Mucosa of rectum (tissue), 2 donors: Measurements from ENCODE around the gene C12orf57.

ENCODE experiments used
- H3K27ac ChIP-seq, 2 donors: one replicate each; pipeline ENCODE4 v1.7.0; 2013; ENCODE audit warnings: inconsistent platforms in 2 of 2, low read depth in 2 of 2, low read length in 2 of 2
- H3K27me3 ChIP-seq, 2 donors: one replicate each; pipeline ENCODE4 v1.7.0; 2013; ENCODE audit warnings: low read length in 2 of 2; ENCODE audit not compliant: control insufficient read depth in 2 of 2, insufficient read depth in 2 of 2
- H3K36me3 ChIP-seq, 2 donors: one replicate each; pipeline ENCODE4 v1.7.0; 2013; ENCODE audit warnings: low read length in 2 of 2; ENCODE audit not compliant: control insufficient read depth in 2 of 2, insufficient read depth in 2 of 2
- H3K4me1 ChIP-seq, 2 donors: one replicate each; pipeline ENCODE4 v1.7.0; 2013; ENCODE audit warnings: low read length in 2 of 2, mild to moderate bottlenecking in 1 of 2; ENCODE audit not compliant: control insufficient read depth in 2 of 2, insufficient read depth in 2 of 2
- H3K4me3 ChIP-seq, 2 donors: one replicate each; pipeline ENCODE4 v1.7.0; 2013; ENCODE audit warnings: low read length in 2 of 2
- H3K9ac ChIP-seq, 2 donors: one replicate each; pipeline ENCODE4 v1.7.0; 2013; ENCODE audit warnings: low read length in 2 of 2, low read depth in 1 of 2, mild to moderate bottlenecking in 1 of 2
- H3K9me3 ChIP-seq, 2 donors: one replicate each; pipeline ENCODE4 v1.7.0; 2013; ENCODE audit warnings: low read length in 2 of 2; ENCODE audit not compliant: control insufficient read depth in 2 of 2
- donor health status: healthy.
- donor health status: Normal muscosa, but diverticular disease.

Gene C12orf57

DNA sequence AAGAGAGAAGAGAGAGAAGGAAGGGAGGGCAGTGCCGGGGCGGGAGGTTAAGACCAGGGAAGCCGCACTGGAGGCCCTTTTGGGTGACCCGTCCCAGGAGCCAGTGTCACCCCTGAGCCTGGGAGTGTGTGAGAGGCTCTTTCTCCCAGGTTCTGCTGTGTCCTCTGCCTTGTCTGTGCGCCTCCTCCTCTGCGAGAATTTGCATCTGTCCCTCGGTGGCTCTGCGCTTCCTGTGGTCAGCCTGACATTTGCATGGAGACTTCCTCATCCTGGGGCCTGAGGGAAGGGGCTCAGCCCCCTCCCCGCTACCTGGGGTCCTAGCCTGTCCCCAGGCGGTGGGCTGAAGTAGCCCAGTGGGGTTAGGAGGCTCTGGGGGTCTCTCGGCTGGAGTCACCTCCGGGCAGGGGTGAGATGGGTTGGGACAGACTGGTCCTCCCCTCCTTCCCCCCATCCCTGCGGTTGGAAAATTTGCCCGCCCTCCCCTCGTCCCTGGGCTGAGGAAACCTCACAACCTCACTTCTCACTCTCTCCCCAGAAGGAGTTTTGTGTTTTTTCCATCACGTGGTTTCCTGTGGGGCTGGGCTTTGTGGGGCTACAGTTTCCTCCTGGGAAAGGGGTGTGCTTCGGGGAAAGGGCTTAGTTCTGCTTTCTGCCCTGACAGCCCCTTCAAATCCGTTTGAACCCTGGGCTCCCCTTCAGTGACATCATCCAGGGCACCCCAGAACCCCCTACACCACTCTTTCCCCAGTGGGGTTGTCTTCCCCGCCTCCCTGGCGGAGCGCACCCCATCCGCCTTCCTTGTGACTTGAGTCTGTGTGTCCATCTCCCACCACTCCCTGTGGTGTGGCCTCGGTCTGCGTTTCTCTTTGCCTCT lies 9.9 kb downstream of the C12orf57 start:
- Histone ChIP-seq H3K9me3 (no peaks in the 10 kb centered on the region), H3K27me3 (no peaks in the 10 kb centered on the region), H3K4me1 (peaks cover 29 to 53% of the 10 kb centered on the region in 2 donors), H3K9ac (peak overlapping the region; percentile 67 to 72), H3K36me3 (peaks cover 7 to 36% of the 10 kb centered on the region in 2 donors), H3K4me3 (peak overlapping the region; percentile 62 to 76), H3K27ac (peak overlapping the region; percentile 79 to 91)

GRCh38 chr12:6954316-6955107 lies 10.7 kb downstream of the C12orf57 start:
- Histone ChIP-seq H3K4me1 (peaks cover 26 to 49% of the 10 kb centered on the region in 2 donors), H3K36me3 (peaks cover 7 to 36% of the 10 kb centered on the region in 2 donors), H3K27me3 (no peaks in the 10 kb centered on the region), H3K27ac (peak overlapping the region; percentile 43 to 72), H3K9me3 (no peaks in the 10 kb centered on the region), H3K9ac (peak overlapping the region in 1 of 2 donors; percentile 17), H3K4me3 (peak overlapping the region in 1 of 2 donors; percentile 76)

DNA sequence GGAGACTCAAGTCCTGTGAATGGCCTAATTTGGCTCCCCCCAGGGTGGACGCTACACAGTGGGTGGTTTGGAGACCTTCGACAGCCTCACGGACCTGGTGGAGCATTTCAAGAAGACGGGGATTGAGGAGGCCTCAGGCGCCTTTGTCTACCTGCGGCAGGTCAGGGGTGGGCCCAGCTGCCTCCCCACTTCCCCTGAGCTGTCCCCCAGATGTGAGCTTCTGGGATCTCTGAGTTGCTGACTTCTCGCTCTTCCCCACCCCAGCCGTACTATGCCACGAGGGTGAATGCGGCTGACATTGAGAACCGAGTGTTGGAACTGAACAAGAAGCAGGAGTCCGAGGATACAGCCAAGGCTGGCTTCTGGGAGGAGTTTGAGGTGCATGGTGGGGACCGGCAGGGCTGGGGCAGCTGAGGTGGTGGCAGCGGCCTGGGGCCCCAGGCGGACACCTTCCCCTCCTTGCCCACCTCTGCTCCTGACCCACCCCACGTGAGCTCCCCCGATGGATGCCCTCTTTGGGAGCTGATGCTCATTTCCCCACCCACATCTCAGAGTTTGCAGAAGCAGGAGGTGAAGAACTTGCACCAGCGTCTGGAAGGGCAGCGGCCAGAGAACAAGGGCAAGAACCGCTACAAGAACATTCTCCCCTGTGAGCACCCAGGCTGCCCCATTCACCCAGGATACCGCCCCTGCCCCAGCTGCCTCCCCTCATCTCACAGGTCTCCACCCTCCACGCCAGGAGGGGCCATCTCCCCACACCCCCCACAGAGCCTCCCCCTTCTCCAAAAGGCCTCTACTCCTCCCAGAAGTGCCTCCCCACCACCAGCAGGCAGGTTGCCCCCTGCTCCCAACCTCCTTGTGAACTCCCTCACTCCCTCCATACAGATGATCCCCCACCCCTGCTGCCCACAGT lies 11.5 kb downstream of the C12orf57 start:
- H3K27ac ChIP-seq, result peak overlapping the region in 1 of 2 donors; percentile 72
- no peak overlapping the region for H3K9ac ChIP-seq
- H3K4me3 ChIP-seq, result peak overlapping the region in 1 of 2 donors; percentile 76
- H3K27me3 ChIP-seq, result no peaks in the 10 kb centered on the region
- peaks cover 31 to 53% of the 10 kb centered on the region in 2 donors for H3K4me1 ChIP-seq
- no peaks in the 10 kb centered on the region for H3K9me3 ChIP-seq
- peaks cover 7 to 36% of the 10 kb centered on the region in 2 donors for H3K36me3 ChIP-seq

- Histone ChIP-seq H3K4me1 (peaks cover 34 to 55% of the 10 kb centered on the region in 2 donors), H3K27ac (peak overlapping the region in 1 of 2 donors; percentile 48), H3K36me3 (peaks cover 7 to 36% of the 10 kb centered on the region in 2 donors), H3K9me3 (no peaks in the 10 kb centered on the region), H3K27me3 (no peaks in the 10 kb centered on the region), H3K4me3 (no peak overlapping the region), H3K9ac (no peak overlapping the region)
Observed at GRCh38 chr12:6956021-6956727, 12.4 kb downstream of the C12orf57 start.

GRCh38 chr12:6957151-6957701 lies 13.4 kb downstream of the C12orf57 start:
- H3K4me1 ChIP-seq, result peaks cover 45 to 66% of the 10 kb centered on the region in 2 donors
- no peaks in the 10 kb centered on the region for H3K9me3 ChIP-seq
- no peak overlapping the region for H3K9ac ChIP-seq
- H3K27ac ChIP-seq, result peak overlapping the region in 1 of 2 donors; percentile 48
- H3K36me3 ChIP-seq, result peaks cover 7 to 34% of the 10 kb centered on the region in 2 donors
- H3K27me3 ChIP-seq, result no peaks in the 10 kb centered on the region
- no peak overlapping the region for H3K4me3 ChIP-seq

- H3K27me3 ChIP-seq, result no peaks in the 10 kb centered on the region
- H3K9ac ChIP-seq, result peak overlapping the region in 1 of 2 donors; percentile 41
- no peaks in the 10 kb centered on the region for H3K9me3 ChIP-seq
- no peak overlapping the region for H3K4me3 ChIP-seq
- peaks cover 7 to 28% of the 10 kb centered on the region in 2 donors for H3K36me3 ChIP-seq
- peak overlapping the region; percentile 70 to 98 for H3K27ac ChIP-seq
- peaks cover 48 to 72% of the 10 kb centered on the region in 2 donors for H3K4me1 ChIP-seq
Observed at GRCh38 chr12:6957741-6958608, 14.2 kb downstream of the C12orf57 start.

DNA sequence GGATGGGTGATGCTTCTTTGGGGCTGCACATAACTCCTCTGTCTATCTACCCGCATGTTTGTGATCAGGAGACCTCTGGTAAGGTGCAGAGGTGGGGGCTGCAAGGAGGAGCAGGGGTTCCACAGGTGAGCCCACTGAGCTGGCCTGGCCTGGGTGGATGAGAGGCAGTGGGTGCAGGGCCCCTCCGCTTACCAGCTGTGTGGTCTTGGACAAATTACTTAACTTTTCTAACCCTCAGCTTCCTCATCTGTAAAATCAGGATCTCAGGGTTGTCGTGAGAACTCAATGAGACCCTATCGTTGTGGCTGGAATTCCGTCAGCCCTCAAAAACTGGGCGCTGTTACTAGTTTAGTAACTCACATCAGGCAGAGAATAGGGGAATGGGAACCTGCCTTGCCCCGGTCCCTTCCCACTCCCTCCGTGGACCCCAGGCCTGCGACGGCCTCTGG lies 14.8 kb downstream of the C12orf57 start:
- Histone ChIP-seq H3K4me1 (peaks cover 48 to 72% of the 10 kb centered on the region in 2 donors), H3K9me3 (no peaks in the 10 kb centered on the region)

DNA sequence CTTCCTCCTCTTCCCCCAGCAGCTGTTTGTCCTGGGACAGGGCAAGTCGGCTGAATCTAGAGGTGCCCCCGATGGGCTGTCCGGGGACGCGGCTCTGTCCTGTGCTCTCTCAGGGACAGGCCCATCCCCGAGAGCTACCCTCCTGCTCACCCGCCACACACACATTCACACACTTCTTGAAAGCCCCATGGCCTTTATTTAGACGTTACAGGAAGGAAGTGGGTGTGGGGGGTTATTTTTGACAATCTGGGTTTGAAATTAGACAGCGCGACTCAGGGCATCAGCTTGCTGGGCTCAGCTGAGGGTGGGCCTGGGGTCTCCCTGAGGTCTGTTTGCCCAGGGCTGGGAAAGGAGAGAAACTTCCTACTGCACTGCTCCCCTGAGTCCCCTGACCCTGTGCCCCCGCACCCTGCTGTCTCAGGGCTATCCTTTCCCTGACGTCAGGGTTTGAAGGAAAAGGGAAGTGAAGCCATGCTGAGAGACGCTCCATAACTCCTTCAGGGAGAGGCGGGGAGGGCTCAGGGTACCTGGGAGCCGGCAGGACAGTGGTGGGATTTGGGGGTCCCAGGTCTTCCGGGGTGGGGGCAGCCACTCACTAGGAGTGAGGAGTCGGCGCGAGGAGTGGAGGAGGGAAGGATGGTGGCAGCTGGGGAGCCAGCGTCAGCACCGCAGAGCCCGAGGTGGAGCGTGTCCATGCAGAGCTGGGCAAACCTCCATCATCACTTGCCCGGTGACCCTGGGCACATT lies 15.4 kb downstream of the C12orf57 start:
- Histone ChIP-seq H3K9ac (peak overlapping the region; percentile 35 to 41), H3K27me3 (no peaks in the 10 kb centered on the region), H3K36me3 (peaks cover 7 to 28% of the 10 kb centered on the region in 2 donors), H3K27ac (peak overlapping the region; percentile 70 to 98), H3K4me3 (peak overlapping the region in 1 of 2 donors; percentile 31), H3K9me3 (no peaks in the 10 kb centered on the region), H3K4me1 (peaks cover 50 to 71% of the 10 kb centered on the region in 2 donors)

More for the DNA sequence above, 14.8 kb downstream of the C12orf57 start:
- Histone ChIP-seq H3K4me3 (peak overlapping the region in 1 of 2 donors; percentile 23), H3K27ac (peak overlapping the region; percentile 70 to 98), H3K36me3 (peaks cover 7 to 28% of the 10 kb centered on the region in 2 donors), H3K9ac (peak overlapping the region; percentile 1 to 35), H3K27me3 (no peaks in the 10 kb centered on the region)
